Fibroblast of lung (primary cell): Measurements from ENCODE around the gene TRPM3. TPM values are rescaled to one million over a fixed set of nuclear protein-coding genes. Genes with fewer than 3 reads are reported as not detected.
A peak's percentile ranks its signal among the peaks of the same experiment; 100 is the strongest.

Source experiments
- DNase-seq, 2 donors: peaks; one replicate each; pipeline versions ENCODE4 v3.0.0 to v3.0.0-alpha.2; 2010; ENCODE audit warnings: low read depth in 2 of 2
- H2AFZ ChIP-seq: 2 replicates; pipeline ENCODE4 v1.5.1; 2012; ENCODE audit warnings: low read length, control low read depth, inconsistent platforms
- H3K27ac ChIP-seq: 2 replicates; pipeline ENCODE4 v1.5.1; 2011; ENCODE audit warnings: low read length, control low read depth; ENCODE audit not compliant: insufficient read depth
- H3K27me3 ChIP-seq: 2 replicates; pipeline ENCODE4 v1.5.1; 2011; ENCODE audit warnings: mild to moderate bottlenecking, low read length; ENCODE audit not compliant: control insufficient read depth, insufficient read depth
- H3K36me3 ChIP-seq: 2 replicates; pipeline ENCODE4 v1.5.1; 2011; ENCODE audit warnings: low read length; ENCODE audit not compliant: control insufficient read depth, insufficient read depth
- H3K4me1 ChIP-seq: 2 replicates; pipeline ENCODE4 v1.5.1; 2011; ENCODE audit warnings: low read length; ENCODE audit not compliant: control insufficient read depth, insufficient read depth; ENCODE audit errors: extremely low read depth
- H3K4me2 ChIP-seq: 2 replicates; pipeline ENCODE4 v1.5.1; 2011; ENCODE audit warnings: low read length, control low read depth; ENCODE audit not compliant: insufficient read depth; ENCODE audit errors: extremely low read depth
- H3K4me3 ChIP-seq, 4 experiments: fragments of 200-600 bp in 1 of 4; sonication (generic) in 1 of 4; replicated peaks in 1 of 4; 2 replicates each; pipeline ENCODE4 v1.5.1; 2011 to 2016; ENCODE audit warnings: low read length in 4 of 4, low read depth in 3 of 4, mild to moderate bottlenecking in 3 of 4, control low read depth in 2 of 4, inconsistent platforms in 1 of 4, mixed read lengths in 1 of 4; ENCODE audit not compliant: insufficient read depth in 1 of 4; ENCODE audit errors: control extremely low read depth in 1 of 4
- H3K79me2 ChIP-seq: 2 replicates; pipeline ENCODE4 v1.5.1; 2012; ENCODE audit warnings: mild to moderate bottlenecking, low read length, inconsistent platforms; ENCODE audit not compliant: control insufficient read depth, insufficient read depth
- H3K9ac ChIP-seq: 2 replicates; pipeline ENCODE4 v1.5.1; 2011; ENCODE audit warnings: mild to moderate bottlenecking, low read length, control low read depth; ENCODE audit not compliant: insufficient read depth
- H3K9me3 ChIP-seq: 2 replicates; pipeline ENCODE4 v1.5.1; 2012; ENCODE audit warnings: low read depth, low read length; ENCODE audit not compliant: control insufficient read depth, insufficient read depth
- H4K20me1 ChIP-seq: 2 replicates; pipeline ENCODE4 v1.5.1; 2011; ENCODE audit warnings: low read length; ENCODE audit not compliant: control insufficient read depth, insufficient read depth; ENCODE audit errors: extremely low read depth
- EZH2 ChIP-seq: IDR thresholded peaks from 2 replicates; pipeline ENCODE4 v1.5.1; 2012; ENCODE audit warnings: low read length, control low read depth, mild to moderate bottlenecking; ENCODE audit errors: missing control alignments
- polyA plus RNA-seq, 2 donors: library from polyadenylated mRNA; depleted of rRNA in 1 of 2; stranded (reverse) in 1 of 2; unstranded in 1 of 2; fragments of >200 nt; gene quantifications; 2 replicates each; pipeline ENCODE4 v1.2.1, GENCODE V29; 2011 to 2012; ENCODE audit warnings: missing spikeins in 1 of 2
- total RNA-seq: library from RNA; depleted of rRNA; stranded (reverse); fragments of >200 nt; gene quantifications from 2 replicates; pipeline ENCODE4 v1.2.1, GENCODE V29; 2014
- TF ChIP-seq, protein P1 (sequence below), 2 donors: IDR thresholded peaks in 1 of 2; conservative IDR thresholded peaks in 1 of 2; 1 replicate in 1 of 2; 2 replicates in 1 of 2; pipeline ENCODE4 v1.5.1; 2011 to 2012; ENCODE audit warnings: low read length in 2 of 2, control low read depth in 1 of 2, inconsistent platforms in 1 of 2, low read depth in 1 of 2, mild to moderate bottlenecking in 1 of 2

TRPM3 gene
- total and polyA plus RNA-seq, 2 donors (not counting 1 experiment from before 2014, with no cell fraction given), result 0.05 to 0.50 TPM

GRCh38 chr9:70924895-70925547, 196.4 kb downstream of the TRPM3 start:
- TF ChIP-seq, protein P1, sequence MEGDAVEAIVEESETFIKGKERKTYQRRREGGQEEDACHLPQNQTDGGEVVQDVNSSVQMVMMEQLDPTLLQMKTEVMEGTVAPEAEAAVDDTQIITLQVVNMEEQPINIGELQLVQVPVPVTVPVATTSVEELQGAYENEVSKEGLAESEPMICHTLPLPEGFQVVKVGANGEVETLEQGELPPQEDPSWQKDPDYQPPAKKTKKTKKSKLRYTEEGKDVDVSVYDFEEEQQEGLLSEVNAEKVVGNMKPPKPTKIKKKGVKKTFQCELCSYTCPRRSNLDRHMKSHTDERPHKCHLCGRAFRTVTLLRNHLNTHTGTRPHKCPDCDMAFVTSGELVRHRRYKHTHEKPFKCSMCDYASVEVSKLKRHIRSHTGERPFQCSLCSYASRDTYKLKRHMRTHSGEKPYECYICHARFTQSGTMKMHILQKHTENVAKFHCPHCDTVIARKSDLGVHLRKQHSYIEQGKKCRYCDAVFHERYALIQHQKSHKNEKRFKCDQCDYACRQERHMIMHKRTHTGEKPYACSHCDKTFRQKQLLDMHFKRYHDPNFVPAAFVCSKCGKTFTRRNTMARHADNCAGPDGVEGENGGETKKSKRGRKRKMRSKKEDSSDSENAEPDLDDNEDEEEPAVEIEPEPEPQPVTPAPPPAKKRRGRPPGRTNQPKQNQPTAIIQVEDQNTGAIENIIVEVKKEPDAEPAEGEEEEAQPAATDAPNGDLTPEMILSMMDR (conservative IDR thresholded peaks at IDR 0.05 in 1 of 2, IDR thresholded peaks at IDR 0.05 in 1 of 2; ENCODE audit: low read depth in 1 of 2, low read length in 2 of 2), result peak; percentile 89 to 90
- TF ChIP-seq EZH2, result no peak
- Histone ChIP-seq H3K79me2 (no peaks in the 10 kb centered on the region), H3K27ac (no peak overlapping the region), H2AFZ (no peak overlapping the region), H3K4me1 (peaks cover 3% of the 10 kb centered on the region), H3K4me3 (peak overlapping the region in 2 of 4 experiments; percentile 28 to 43), H3K9ac (no peak overlapping the region), H3K9me3 (no peaks in the 10 kb centered on the region), H3K4me2 (peak overlapping the region; percentile 18), H3K36me3 (no peaks in the 10 kb centered on the region), H4K20me1 (no peaks in the 10 kb centered on the region), H3K27me3 (no peaks in the 10 kb centered on the region)
- DNase-seq, result peak; percentile 87 to 88

- H3K4me2 ChIP-seq, result peak overlapping the region; percentile 18
- no peak overlapping the region for H3K27ac ChIP-seq
- no peaks in the 10 kb centered on the region for H4K20me1 ChIP-seq
- no peaks in the 10 kb centered on the region for H3K27me3 ChIP-seq
- no peaks in the 10 kb centered on the region for H3K36me3 ChIP-seq
- TF ChIP-seq EZH2, result no peak
- TF ChIP-seq, protein P1 (conservative IDR thresholded peaks at IDR 0.05 in 1 of 2, IDR thresholded peaks at IDR 0.05 in 1 of 2; ENCODE audit: low read depth in 1 of 2, low read length in 2 of 2), result no peak
- H3K9ac ChIP-seq, result no peak overlapping the region
- no peak overlapping the region for H2AFZ ChIP-seq
- H3K4me1 ChIP-seq, result peaks cover 3% of the 10 kb centered on the region
- H3K79me2 ChIP-seq, result no peaks in the 10 kb centered on the region
- H3K9me3 ChIP-seq, result no peaks in the 10 kb centered on the region
- H3K4me3 ChIP-seq, result peak overlapping the region in 2 of 4 experiments; percentile 28 to 43
- peak; percentile 86 to 92 for DNase-seq
Measured at GRCh38 chr9:70924380-70924779, 197.0 kb downstream of the TRPM3 start.

DNA sequence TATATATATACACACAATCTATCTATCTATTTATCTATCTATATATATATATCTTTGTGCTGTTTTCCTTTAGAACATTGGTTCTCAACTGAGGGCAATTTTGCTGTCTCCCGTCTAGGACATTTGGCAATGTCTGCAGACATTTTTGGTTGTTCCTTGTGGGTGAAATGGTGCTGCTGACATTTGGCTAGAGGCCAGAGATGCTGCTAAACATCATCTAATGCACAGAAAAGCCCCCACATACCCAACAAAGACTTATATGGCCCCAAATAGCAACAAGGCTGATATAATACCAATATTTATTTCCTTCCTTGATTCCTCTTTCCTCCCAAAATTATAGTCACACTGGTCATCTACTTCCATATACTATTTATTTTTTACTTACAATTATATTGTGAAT, 197.5 kb downstream of the TRPM3 start:
- Histone ChIP-seq H3K9ac (no peak overlapping the region), H3K79me2 (no peaks in the 10 kb centered on the region), H3K4me1 (peaks cover 3% of the 10 kb centered on the region), H3K36me3 (no peaks in the 10 kb centered on the region), H3K27me3 (no peaks in the 10 kb centered on the region), H3K27ac (no peak overlapping the region), H3K4me2 (peak overlapping the region; percentile 38), H3K4me3 (no peak overlapping the region), H3K9me3 (no peaks in the 10 kb centered on the region), H4K20me1 (no peaks in the 10 kb centered on the region), H2AFZ (no peak overlapping the region)
- DNase-seq, result peak in 1 of 2 donors; percentile 19
- TF ChIP-seq, protein P1 (conservative IDR thresholded peaks at IDR 0.05 in 1 of 2, IDR thresholded peaks at IDR 0.05 in 1 of 2; ENCODE audit: low read depth in 1 of 2, low read length in 2 of 2), result no peak
